Gastroesophageal sphincter (tissue), 4 donors: Measurements from ENCODE around the gene UMPS. TPM values are rescaled to one million over a fixed set of nuclear protein-coding genes. Genes with fewer than 3 reads are reported as not detected.
A peak's percentile ranks its signal among the peaks of the same experiment; 100 is the strongest.
"Not testable (repeated sequence)": the region's sequence is repeated elsewhere in the genome, so short reads cannot be mapped to it uniquely, and the experiment has no call there.

Source experiments
- ATAC-seq: fragments of 150-250 bp; one replicate; pipeline ENCODE4 v1.9.1; 2016; ENCODE audit warnings: mild to moderate bottlenecking, moderate library complexity
- H3K27ac ChIP-seq, 4 donors: fragments of 200-600 bp; sonication (generic) in 3 of 4; 1 replicate in 3 of 4; 2 replicates in 1 of 4; pipeline ENCODE4 v1.5.1; 2016 to 2019
- H3K27me3 ChIP-seq: fragments of 200-600 bp; sonication (generic); one replicate; pipeline ENCODE4 v1.5.1; 2019
- H3K36me3 ChIP-seq, 2 donors: fragments of 200-600 bp; sonication (generic); one replicate each; pipeline ENCODE4 v1.5.1; 2019; ENCODE audit warnings: control low read depth in 1 of 2
- H3K4me1 ChIP-seq, 3 donors: fragments of 200-600 bp; sonication (generic); 1 replicate in 2 of 3; 2 replicates in 1 of 3; pipeline ENCODE4 v1.5.1; 2016 to 2019; ENCODE audit warnings: control low read depth in 2 of 3
- H3K4me3 ChIP-seq, 2 donors: fragments of 200-600 bp; sonication (generic); one replicate each; pipeline ENCODE4 v1.5.1; 2019; ENCODE audit warnings: mild to moderate bottlenecking in 1 of 2, moderate library complexity in 1 of 2
- H3K9me3 ChIP-seq, 3 donors: fragments of 200-600 bp; sonication (generic); one replicate each; pipeline ENCODE4 v1.5.1; 2017 to 2019; ENCODE audit warnings: control low read depth in 2 of 3
- EP300 ChIP-seq: sonication (generic); formaldehyde crosslinking; IDR thresholded peaks from one replicate; pipeline ENCODE4 v1.6.1; 2017; ENCODE audit warnings: antibody characterized with exemption, mild to moderate bottlenecking
- POLR2A ChIP-seq, 2 donors: fragments of 450-650 bp; IDR thresholded peaks; one replicate each; pipeline ENCODE4 v1.6.1; 2017; ENCODE audit warnings: antibody characterized with exemption in 2 of 2, mild to moderate bottlenecking in 2 of 2, moderate library complexity in 1 of 2
- POLR2AphosphoS5 ChIP-seq: sonication (generic); formaldehyde crosslinking; IDR thresholded peaks from one replicate; pipeline ENCODE4 v1.6.1; 2017; ENCODE audit warnings: antibody characterized with exemption
- WGBS, 2 donors: methylation state at CpG; one replicate each; pipeline ENCODE4 v1.1.5; 2018; ENCODE audit warnings: low coverage in 1 of 2; 5-methylcytosine and 5-hydroxymethylcytosine counted together
- total RNA-seq, 4 donors: library from RNA; depleted of rRNA; stranded (reverse); fragments of >200 nt; gene quantifications; one replicate each; pipeline ENCODE4 v1.1.0, GENCODE V29; 2016
- TF ChIP-seq, protein P1 (sequence below), 4 experiments: fragments of 200-600 bp in 2 of 4; fragments of 450-650 bp in 2 of 4; sonication (generic) in 1 of 4; IDR thresholded peaks; one replicate each; pipeline ENCODE4 v1.5.1; 2017 to 2019; ENCODE audit warnings: antibody characterized with exemption in 4 of 4, mild to moderate bottlenecking in 2 of 4, moderate library complexity in 2 of 4

Gene UMPS
- total RNA-seq, 4 donors from 2014 or later = 18.5 to 24.3 (median 20.7) TPM

DNA sequence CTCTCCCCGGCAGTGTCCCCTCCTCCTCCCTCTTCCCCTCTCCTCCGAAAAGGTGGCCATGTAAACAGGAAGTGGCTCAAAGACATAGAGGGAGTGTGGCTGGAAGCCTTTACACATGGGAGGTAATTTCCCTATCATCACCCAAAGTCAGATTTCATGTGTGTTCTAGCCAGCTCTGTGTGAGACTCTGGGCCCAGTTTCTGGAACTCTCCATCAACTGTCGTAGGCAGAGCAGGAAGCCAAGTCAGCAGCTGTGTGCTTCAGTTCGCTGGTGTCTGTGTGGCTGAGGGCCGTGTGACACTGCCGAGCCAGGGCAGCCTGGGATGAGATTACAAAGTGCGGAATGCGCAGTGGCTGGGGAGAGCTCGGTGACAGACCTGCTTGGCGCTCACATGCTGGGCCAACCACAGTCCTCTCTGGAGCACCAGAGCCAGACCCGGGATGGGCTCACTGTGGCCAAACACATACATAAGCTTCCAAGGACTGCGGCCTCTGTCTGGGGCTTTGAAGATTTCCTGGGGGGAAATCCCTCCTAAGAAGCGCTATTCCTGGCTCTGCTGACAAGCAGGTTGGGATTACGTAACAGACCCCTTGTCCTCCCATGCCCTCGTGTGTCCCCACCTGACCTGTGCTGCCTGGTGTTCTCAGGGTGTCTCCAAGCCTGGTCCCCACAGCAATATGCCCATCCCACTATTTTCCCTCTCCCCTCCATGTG is 50.7 kb downstream of the UMPS start:
- peak overlapping the region in 1 of 2 donors; percentile 12 for H3K4me3 ChIP-seq

DNA sequence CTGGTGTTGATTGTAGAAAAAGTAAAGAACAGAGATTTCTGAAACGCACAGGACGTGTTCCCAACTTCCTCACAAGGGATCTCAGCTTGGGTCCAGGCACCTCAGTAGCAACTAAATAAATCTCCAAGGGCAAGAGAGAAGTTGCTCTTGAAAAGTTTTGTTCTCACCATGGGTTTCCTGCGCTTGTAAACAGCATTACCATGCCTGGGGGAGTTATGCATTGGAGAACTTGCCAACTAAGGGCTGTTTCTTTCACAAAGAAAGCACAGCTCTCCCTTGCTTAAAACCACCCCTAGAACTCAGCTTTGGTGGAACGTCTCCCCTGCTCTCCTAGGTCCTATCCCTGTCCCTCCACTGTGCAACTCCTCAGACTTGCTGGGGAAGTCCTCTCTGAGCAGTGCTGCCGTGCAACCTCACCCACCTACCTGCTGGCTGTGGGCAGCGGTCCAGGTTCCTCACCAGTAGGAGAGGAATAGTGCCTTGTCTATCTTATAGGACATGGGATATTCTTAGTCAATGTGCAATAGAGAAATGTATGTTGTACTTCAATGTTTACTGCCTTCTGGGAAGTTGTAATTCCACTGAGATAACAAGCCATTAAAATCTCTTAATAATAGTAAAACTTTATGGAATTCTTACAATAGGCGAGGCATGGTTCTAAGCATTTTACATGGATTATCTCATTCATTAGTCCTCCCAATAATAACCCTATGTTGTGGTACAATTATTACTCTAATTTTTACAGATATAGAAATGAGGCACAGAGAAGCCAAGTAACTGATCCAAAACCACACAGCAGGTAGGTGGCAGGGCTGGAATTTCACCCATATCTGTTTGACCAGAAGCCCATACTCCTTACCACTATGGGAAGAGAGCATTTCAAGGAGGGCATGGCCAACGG is 51.5 kb downstream of the UMPS start:
- no peaks in the 10 kb centered on the region for H3K27me3 ChIP-seq
- peaks cover 0 to 6% of the 10 kb centered on the region in 2 donors for H3K36me3 ChIP-seq
- ATAC-seq = no peak
- TF ChIP-seq POLR2AphosphoS5 (no peak), EP300 (no peak)
- no peak overlapping the region for H3K4me3 ChIP-seq
- peak overlapping the region; percentile 88 to 94 (median 92) for H3K27ac ChIP-seq
- no peaks in the 10 kb centered on the region for H3K9me3 ChIP-seq
- WGBS, 2 donors = 71 to 81% methylated on average over 2 to 7 of the region's 8 CpGs
- peaks cover 15 to 74% (median 38%) of the 10 kb centered on the region in 3 donors for H3K4me1 ChIP-seq

More for the DNA sequence above, 50.7 kb downstream of the UMPS start:
- Histone ChIP-seq H3K27me3 (no peaks in the 10 kb centered on the region), H3K36me3 (peaks cover 0 to 9% of the 10 kb centered on the region in 2 donors), H3K27ac (peak overlapping the region; percentile 88 to 94 (median 92)), H3K4me1 (peaks cover 11 to 68% (median 30%) of the 10 kb centered on the region in 3 donors), H3K9me3 (no peaks in the 10 kb centered on the region)
- peak; percentile 59 for TF ChIP-seq POLR2AphosphoS5
- TF ChIP-seq, protein P1, sequence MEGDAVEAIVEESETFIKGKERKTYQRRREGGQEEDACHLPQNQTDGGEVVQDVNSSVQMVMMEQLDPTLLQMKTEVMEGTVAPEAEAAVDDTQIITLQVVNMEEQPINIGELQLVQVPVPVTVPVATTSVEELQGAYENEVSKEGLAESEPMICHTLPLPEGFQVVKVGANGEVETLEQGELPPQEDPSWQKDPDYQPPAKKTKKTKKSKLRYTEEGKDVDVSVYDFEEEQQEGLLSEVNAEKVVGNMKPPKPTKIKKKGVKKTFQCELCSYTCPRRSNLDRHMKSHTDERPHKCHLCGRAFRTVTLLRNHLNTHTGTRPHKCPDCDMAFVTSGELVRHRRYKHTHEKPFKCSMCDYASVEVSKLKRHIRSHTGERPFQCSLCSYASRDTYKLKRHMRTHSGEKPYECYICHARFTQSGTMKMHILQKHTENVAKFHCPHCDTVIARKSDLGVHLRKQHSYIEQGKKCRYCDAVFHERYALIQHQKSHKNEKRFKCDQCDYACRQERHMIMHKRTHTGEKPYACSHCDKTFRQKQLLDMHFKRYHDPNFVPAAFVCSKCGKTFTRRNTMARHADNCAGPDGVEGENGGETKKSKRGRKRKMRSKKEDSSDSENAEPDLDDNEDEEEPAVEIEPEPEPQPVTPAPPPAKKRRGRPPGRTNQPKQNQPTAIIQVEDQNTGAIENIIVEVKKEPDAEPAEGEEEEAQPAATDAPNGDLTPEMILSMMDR (IDR thresholded peaks at IDR 0.05) = no peak
- ATAC-seq = peak; percentile 84
- 0 to 15% methylated on average over 1 to 10 of the region's 15 CpGs for WGBS, 2 donors

DNA sequence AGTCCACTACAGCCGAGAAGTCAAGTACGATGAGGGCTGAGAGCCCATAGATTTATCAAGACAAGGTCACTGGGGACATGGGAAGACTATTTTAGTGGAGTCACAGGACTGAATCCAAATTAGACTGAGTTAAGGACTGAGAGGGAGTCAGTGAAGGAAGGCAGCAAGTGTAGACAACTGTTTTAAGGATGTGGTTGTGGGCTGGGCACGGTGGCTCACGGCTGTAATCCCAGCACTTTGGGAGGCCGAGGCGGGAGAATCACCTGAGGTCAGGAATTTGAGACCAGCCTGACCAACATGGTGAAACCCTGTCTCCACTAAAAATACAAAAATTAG is 52.1 kb downstream of the UMPS start:
- Histone ChIP-seq H3K4me1 (peaks cover 21 to 80% (median 45%) of the 10 kb centered on the region in 3 donors), H3K27ac (peak overlapping the region in 3 of 4 donors; percentile 90 to 94 (median 93))
- not testable (repeated sequence) for H3K9me3 ChIP-seq, ATAC-seq, H3K36me3 ChIP-seq, H3K27me3 ChIP-seq, H3K4me3 ChIP-seq
- WGBS, 2 donors = 84 to 90% methylated on average over 3 to 5 of the region's 6 CpGs

DNA sequence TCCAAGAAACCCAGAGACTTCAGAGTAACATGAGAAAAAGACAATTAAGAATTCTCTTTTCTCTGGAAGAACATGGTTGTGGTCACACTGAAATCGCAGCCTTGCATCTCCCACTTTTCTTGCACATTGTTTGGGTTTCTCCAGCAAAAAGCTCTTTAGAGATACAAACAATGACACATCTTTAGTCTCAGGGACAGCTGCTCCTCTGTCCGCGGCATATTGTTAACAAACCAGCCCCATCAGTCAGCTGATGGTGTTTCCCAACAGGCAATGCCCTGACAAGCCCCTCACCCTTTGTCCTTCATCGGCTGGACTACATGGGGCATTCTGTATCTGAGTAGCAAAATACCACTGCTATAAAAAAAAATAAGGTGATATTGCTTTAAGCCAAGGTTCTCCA is 53.4 kb downstream of the UMPS start:
- H3K4me3 ChIP-seq = no peak overlapping the region
- H3K4me1 ChIP-seq = peaks cover 21 to 79% (median 49%) of the 10 kb centered on the region in 3 donors
- H3K36me3 ChIP-seq = no peaks in the 10 kb centered on the region
- H3K9me3 ChIP-seq = no peaks in the 10 kb centered on the region
- peak overlapping the region in 3 of 4 donors; percentile 14 to 79 (median 68) for H3K27ac ChIP-seq
- 88 to 97% methylated on average over 3 to 4 of the region's 4 CpGs for WGBS, 2 donors
- TF ChIP-seq POLR2AphosphoS5 (no peak), POLR2A (IDR thresholded peaks at IDR 0.05) (no peak), EP300 (no peak)
- TF ChIP-seq, protein P1 (IDR thresholded peaks at IDR 0.05) = no peak
- no peak for ATAC-seq
- H3K27me3 ChIP-seq = no peaks in the 10 kb centered on the region

DNA sequence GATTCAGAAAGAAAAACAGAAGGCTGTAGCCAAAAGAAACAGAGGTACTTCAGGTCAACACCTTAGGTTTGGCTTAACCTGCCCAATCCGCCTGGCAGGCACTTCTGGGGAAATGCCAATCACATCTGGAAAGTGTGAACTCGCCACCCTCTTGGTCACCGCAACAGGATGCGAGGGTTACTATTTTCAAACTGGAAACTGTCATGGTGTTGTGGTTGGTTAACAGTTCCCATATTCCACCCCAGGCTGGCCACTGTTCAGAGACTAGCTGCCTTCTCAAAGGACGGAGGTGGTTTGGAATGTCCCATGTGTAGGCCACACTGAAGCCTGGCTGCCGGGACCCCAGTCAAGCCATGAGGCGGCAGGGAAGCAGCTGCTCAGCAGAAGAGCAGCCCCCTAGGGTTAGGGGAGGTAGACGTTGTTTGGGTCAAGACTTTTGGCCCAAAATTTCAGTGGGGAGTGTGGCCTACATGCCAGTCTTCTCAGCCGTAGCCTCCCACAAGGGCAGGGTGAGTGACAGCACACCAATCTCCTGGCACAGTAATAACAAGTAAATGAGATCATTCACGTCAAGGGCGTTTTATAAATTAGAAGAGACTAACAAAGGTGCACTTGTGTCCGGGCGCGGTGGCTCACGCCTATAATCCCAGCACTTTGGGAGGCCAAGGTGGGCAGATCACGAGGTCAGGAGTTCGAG is 54.6 kb downstream of the UMPS start:
- ATAC-seq = no peak
- 84 to 91% methylated on average over 9 to 13 of the region's 17 CpGs for WGBS, 2 donors

More for the DNA sequence above, 54.6 kb downstream of the UMPS start:
- Histone ChIP-seq H3K36me3 (no peaks in the 10 kb centered on the region), H3K27ac (peak overlapping the region in 2 of 4 donors; percentile 68 to 79), H3K4me3 (no peak overlapping the region), H3K4me1 (peaks cover 19 to 67% (median 40%) of the 10 kb centered on the region in 3 donors), H3K27me3 (no peaks in the 10 kb centered on the region), H3K9me3 (no peaks in the 10 kb centered on the region)
- TF ChIP-seq POLR2A (IDR thresholded peaks at IDR 0.05) (no peak), EP300 (no peak), POLR2AphosphoS5 (no peak)
- TF ChIP-seq, protein P1 (IDR thresholded peaks at IDR 0.05) = no peak
